ENCODE results near the gene ARSI.

- TF ChIP-seq CTCF (IDR thresholded peaks at IDR 0.05) (no peak), ZFX (IDR thresholded peaks at IDR 0.05; ENCODE audit: borderline replicate concordance) (no peak)
Observed at GRCh38 chr5:150327139-150327538, 24.4 kb upstream of the ARSI start.
